WERI-Rb-1 (cell line): ENCODE data around the gene RAVER1.

Experiments used
- DNase-seq: peaks from one replicate; pipeline ENCODE4 v3.0.0-alpha.2; 2020
- H3K27ac ChIP-seq: fragments of 250-450 bp; sonication (Bioruptor Pico); 2 replicates; pipeline ENCODE4 v1.5.1; 2020; ENCODE audit warnings: mild to moderate bottlenecking, moderate library complexity
- H3K27me3 ChIP-seq: fragments of 250-450 bp; sonication (Bioruptor Pico); 2 replicates; pipeline ENCODE4 v1.5.1; 2021; ENCODE audit warnings: mild to moderate bottlenecking, low read depth, moderate library complexity; ENCODE audit not compliant: insufficient read depth, severe bottlenecking
- H3K36me3 ChIP-seq: fragments of 250-450 bp; sonication (Bioruptor Pico); 2 replicates; pipeline ENCODE4 v1.5.1; 2020; ENCODE audit warnings: mild to moderate bottlenecking, moderate library complexity
- H3K4me3 ChIP-seq: 2 replicates; pipeline ENCODE4 v1.5.1; 2011; ENCODE audit warnings: low read depth, mild to moderate bottlenecking, control low read depth, low read length
- H3K9me3 ChIP-seq: fragments of 250-450 bp; sonication (Bioruptor Pico); 2 replicates; pipeline ENCODE4 v1.5.1; 2021; ENCODE audit warnings: mild to moderate bottlenecking, moderate library complexity; ENCODE audit not compliant: severe bottlenecking
- CTCF ChIP-seq: IDR thresholded peaks from 2 replicates; pipeline ENCODE4 v1.5.1; 2011; ENCODE audit warnings: low read depth, mild to moderate bottlenecking, control low read depth, inconsistent platforms, low read length

The RAVER1 gene

GRCh38 chr19:10294368-10294697, 39.0 kb downstream of the RAVER1 start:
- Histone ChIP-seq H3K27ac (no peak overlapping the region), H3K36me3 (peaks cover 25% of the 10 kb centered on the region), H3K4me3 (no peak overlapping the region), H3K9me3 (no peaks in the 10 kb centered on the region), H3K27me3 (peaks cover 9% of the 10 kb centered on the region)
- TF ChIP-seq CTCF = no peak
- no peak for DNase-seq

- Histone ChIP-seq H3K4me3 (peak overlapping the region; percentile 57), H3K27ac (peak overlapping the region; percentile 87), H3K9me3 (no peaks in the 10 kb centered on the region), H3K36me3 (peaks cover 25% of the 10 kb centered on the region), H3K27me3 (peaks cover 9% of the 10 kb centered on the region)
- DNase-seq = no peak
- TF ChIP-seq CTCF = no peak
These were observed 39.5 kb downstream of the RAVER1 start for GRCh38 chr19:10293637-10294367.

GRCh38 chr19:10292789-10293636, 40.3 kb downstream of the RAVER1 start:
- H3K36me3 ChIP-seq = peaks cover 25% of the 10 kb centered on the region
- H3K27me3 ChIP-seq = peaks cover 9% of the 10 kb centered on the region
- DNase-seq = peak; percentile 85
- peak overlapping the region; percentile 87 for H3K27ac ChIP-seq
- no peaks in the 10 kb centered on the region for H3K9me3 ChIP-seq
- no peak for TF ChIP-seq CTCF
- H3K4me3 ChIP-seq = peak overlapping the region; percentile 57

GRCh38 chr19:10292206-10292788, 41.0 kb downstream of the RAVER1 start:
- Histone ChIP-seq H3K27ac (peak overlapping the region; percentile 87), H3K4me3 (peak overlapping the region; percentile 63), H3K36me3 (peaks cover 25% of the 10 kb centered on the region), H3K9me3 (no peaks in the 10 kb centered on the region), H3K27me3 (peaks cover 9% of the 10 kb centered on the region)
- DNase-seq = peak; percentile 99
- TF ChIP-seq CTCF = no peak

GRCh38 chr19:10291554-10292205, 41.6 kb downstream of the RAVER1 start:
- peaks cover 9% of the 10 kb centered on the region for H3K27me3 ChIP-seq
- peaks cover 25% of the 10 kb centered on the region for H3K36me3 ChIP-seq
- H3K27ac ChIP-seq = no peak overlapping the region
- no peak for TF ChIP-seq CTCF
- H3K4me3 ChIP-seq = peak overlapping the region; percentile 63
- no peak for DNase-seq
- no peaks in the 10 kb centered on the region for H3K9me3 ChIP-seq
